ENCODE data around the gene RBMS2. TPM values are rescaled to one million over a fixed set of nuclear protein-coding genes. Genes with fewer than 3 reads are reported as not detected.

RBMS2 gene
- total RNA-seq, 1 donor from 2014 or later = 111 TPM

- Histone ChIP-seq H2AFZ (ENCODE audit: low read depth, low read length) (no peak overlapping the region), H3K4me2 (ENCODE audit: low read length) (no peak overlapping the region), H3K36me3 (ENCODE audit: insufficient read depth, low read length) (no peaks in the 10 kb centered on the region), H3K4me3 (ENCODE audit: insufficient read depth, low read depth, low read length) (no peak overlapping the region), H3K4me1 (ENCODE audit: insufficient read depth, low read length) (peaks cover 11% of the 10 kb centered on the region), H3K27ac (ENCODE audit: low read depth, low read length) (no peak overlapping the region), H3K9ac (ENCODE audit: low read length) (no peak overlapping the region), H4K20me1 (ENCODE audit: insufficient read depth, low read length) (no peaks in the 10 kb centered on the region), H3K27me3 (ENCODE audit: insufficient read depth, low read length) (peaks cover 26% of the 10 kb centered on the region), H3K79me2 (ENCODE audit: insufficient read depth, low read length) (no peaks in the 10 kb centered on the region), H3K9me3 (ENCODE audit: insufficient read depth, low read depth, low read length) (no peaks in the 10 kb centered on the region)
- H3K4me3 Mint-ChIP-seq (ENCODE audit: unreplicated experiment) = no peak overlapping the region
- TF ChIP-seq EZH2 (IDR thresholded peaks at IDR 0.05; ENCODE audit: insufficient read depth, low read length) (no peak), CTCF (IDR thresholded peaks at IDR 0.05; ENCODE audit: insufficient read depth, low read depth, low read length) (no peak)
- H3K36me3 Mint-ChIP-seq (ENCODE audit: low read depth, unreplicated experiment) = no peaks in the 10 kb centered on the region
- peaks cover 23% of the 10 kb centered on the region for H3K27me3 Mint-ChIP-seq (ENCODE audit: low read depth, unreplicated experiment)
- H3K4me1 Mint-ChIP-seq (ENCODE audit: low read depth, unreplicated experiment) = peaks cover 8% of the 10 kb centered on the region
- H3K27ac Mint-ChIP-seq (ENCODE audit: unreplicated experiment) = no peak overlapping the region
- H3K9me3 Mint-ChIP-seq (ENCODE audit: unreplicated experiment) = peaks cover 4% of the 10 kb centered on the region
- FAIRE-seq = no peak
- DNase-seq (ENCODE audit: low read depth) = no peak
Observed at GRCh38 chr12:56484566-56484965, 37.1 kb upstream of the RBMS2 start.

- Histone ChIP-seq H3K36me3 (ENCODE audit: insufficient read depth, low read length) (no peaks in the 10 kb centered on the region), H3K4me2 (ENCODE audit: low read length) (no peak overlapping the region), H4K20me1 (ENCODE audit: insufficient read depth, low read length) (no peaks in the 10 kb centered on the region), H3K27me3 (ENCODE audit: insufficient read depth, low read length) (peaks cover 40% of the 10 kb centered on the region), H2AFZ (ENCODE audit: low read depth, low read length) (no peak overlapping the region), H3K4me3 (ENCODE audit: insufficient read depth, low read depth, low read length) (no peak overlapping the region), H3K4me1 (ENCODE audit: insufficient read depth, low read length) (peaks cover 11% of the 10 kb centered on the region), H3K9me3 (ENCODE audit: insufficient read depth, low read depth, low read length) (no peaks in the 10 kb centered on the region), H3K9ac (ENCODE audit: low read length) (no peak overlapping the region), H3K79me2 (ENCODE audit: insufficient read depth, low read length) (no peaks in the 10 kb centered on the region), H3K27ac (ENCODE audit: low read depth, low read length) (no peak overlapping the region)
- no peak for FAIRE-seq
- Mint-ChIP-seq H3K4me3 (ENCODE audit: unreplicated experiment) (no peak overlapping the region), H3K36me3 (ENCODE audit: low read depth, unreplicated experiment) (no peaks in the 10 kb centered on the region), H3K4me1 (ENCODE audit: low read depth, unreplicated experiment) (peaks cover 5% of the 10 kb centered on the region), H3K27me3 (ENCODE audit: low read depth, unreplicated experiment) (peaks cover 43% of the 10 kb centered on the region), H3K27ac (ENCODE audit: unreplicated experiment) (no peak overlapping the region), H3K9me3 (ENCODE audit: unreplicated experiment) (peaks cover 7% of the 10 kb centered on the region)
- DNase-seq (ENCODE audit: low read depth) = no peak
- TF ChIP-seq EZH2 (IDR thresholded peaks at IDR 0.05; ENCODE audit: insufficient read depth, low read length) (no peak), CTCF (IDR thresholded peaks at IDR 0.05; ENCODE audit: insufficient read depth, low read depth, low read length) (no peak)
Observed at GRCh38 chr12:56486694-56487093, 34.9 kb upstream of the RBMS2 start.

GRCh38 chr12:56487448-56488040, 34.1 kb upstream of the RBMS2 start:
- H2AFZ ChIP-seq (ENCODE audit: low read depth, low read length) = peak overlapping the region; percentile 78
- no peak overlapping the region for H3K27ac Mint-ChIP-seq (ENCODE audit: unreplicated experiment)
- H4K20me1 ChIP-seq (ENCODE audit: insufficient read depth, low read length) = no peaks in the 10 kb centered on the region
- no peaks in the 10 kb centered on the region for H3K79me2 ChIP-seq (ENCODE audit: insufficient read depth, low read length)
- H3K4me3 Mint-ChIP-seq (ENCODE audit: unreplicated experiment) = peak overlapping the region; percentile 82
- H3K27ac ChIP-seq (ENCODE audit: low read depth, low read length) = no peak overlapping the region
- DNase-seq (ENCODE audit: low read depth) (no peak), FAIRE-seq (no peak)
- peaks cover 5% of the 10 kb centered on the region for H3K4me1 Mint-ChIP-seq (ENCODE audit: low read depth, unreplicated experiment)
- peak overlapping the region; percentile 52 for H3K4me3 ChIP-seq (ENCODE audit: insufficient read depth, low read depth, low read length)
- no peaks in the 10 kb centered on the region for H3K36me3 ChIP-seq (ENCODE audit: insufficient read depth, low read length)
- peaks cover 41% of the 10 kb centered on the region for H3K27me3 ChIP-seq (ENCODE audit: insufficient read depth, low read length)
- H3K9ac ChIP-seq (ENCODE audit: low read length) = peak overlapping the region; percentile 43
- TF ChIP-seq EZH2 (IDR thresholded peaks at IDR 0.05; ENCODE audit: insufficient read depth, low read length) = peak; percentile 77
- TF ChIP-seq CTCF (IDR thresholded peaks at IDR 0.05; ENCODE audit: insufficient read depth, low read depth, low read length) = no peak
- no peaks in the 10 kb centered on the region for H3K9me3 ChIP-seq (ENCODE audit: insufficient read depth, low read depth, low read length)
- H3K4me2 ChIP-seq (ENCODE audit: low read length) = peak overlapping the region; percentile 92
- peaks cover 7% of the 10 kb centered on the region for H3K9me3 Mint-ChIP-seq (ENCODE audit: unreplicated experiment)
- H3K4me1 ChIP-seq (ENCODE audit: insufficient read depth, low read length) = peaks cover 11% of the 10 kb centered on the region
- peaks cover 45% of the 10 kb centered on the region for H3K27me3 Mint-ChIP-seq (ENCODE audit: low read depth, unreplicated experiment)
- H3K36me3 Mint-ChIP-seq (ENCODE audit: low read depth, unreplicated experiment) = no peaks in the 10 kb centered on the region

Data from astrocyte (in vitro differentiated cells and primary cell).